Mesendoderm (in vitro differentiated cells): Measurements from ENCODE around the gene RAB44.

Experiments used
- DNase-seq: peaks from one replicate; pipeline ENCODE4 v3.0.0; 2013
- H2AK5ac ChIP-seq: 2 replicates; pipeline ENCODE4 v1.6.1; 2013; ENCODE audit warnings: low read length, inconsistent platforms
- H2BK120ac ChIP-seq: 2 replicates; pipeline ENCODE4 v1.6.1; 2013; ENCODE audit warnings: low read depth, mild to moderate bottlenecking, low read length, moderate library complexity, mixed read lengths
- H2BK15ac ChIP-seq: replicated peaks from 2 replicates; pipeline ENCODE4 v1.6.1; 2013; ENCODE audit warnings: low read depth, mild to moderate bottlenecking, moderate library complexity
- H2BK5ac ChIP-seq: 2 replicates; pipeline ENCODE4 v1.6.1; 2013; ENCODE audit warnings: low read length, inconsistent platforms
- H3K18ac ChIP-seq: 2 replicates; pipeline ENCODE4 v1.6.1; 2013; ENCODE audit warnings: mild to moderate bottlenecking, low read length, mixed read lengths
- H3K23ac ChIP-seq: one replicate; pipeline ENCODE4 v1.6.1; 2013; ENCODE audit warnings: low read length
- H3K27ac ChIP-seq: 2 replicates; pipeline ENCODE4 v1.5.1; 2013; ENCODE audit warnings: low read depth, mild to moderate bottlenecking, inconsistent platforms, low read length, moderate library complexity
- H3K27me3 ChIP-seq: 2 replicates; pipeline ENCODE4 v1.6.1; 2013; ENCODE audit warnings: low read length, control low read depth, mild to moderate bottlenecking, inconsistent platforms; ENCODE audit not compliant: insufficient read depth, poor library complexity
- H3K36me3 ChIP-seq: 2 replicates; pipeline ENCODE4 v1.6.1; 2013; ENCODE audit warnings: low read length, inconsistent platforms; ENCODE audit not compliant: control insufficient read depth, insufficient read depth
- H3K4ac ChIP-seq: one replicate; pipeline ENCODE4 v1.6.1; 2013; ENCODE audit warnings: low read depth, mild to moderate bottlenecking, low read length, moderate library complexity
- H3K4me1 ChIP-seq: 2 replicates; pipeline ENCODE4 v1.6.1; 2013; ENCODE audit warnings: low read depth, low read length, inconsistent platforms; ENCODE audit not compliant: control insufficient read depth
- H3K4me2 ChIP-seq: 2 replicates; pipeline ENCODE4 v1.6.1; 2013; ENCODE audit warnings: low read length
- H3K4me3 ChIP-seq: 2 replicates; pipeline ENCODE4 v1.5.1; 2013; ENCODE audit warnings: mild to moderate bottlenecking, low read length
- H3K56ac ChIP-seq: one replicate; pipeline ENCODE4 v1.6.1; 2013; ENCODE audit warnings: low read length
- H3K79me1 ChIP-seq: 2 replicates; pipeline ENCODE4 v1.6.1; 2013; ENCODE audit warnings: low read length, inconsistent platforms
- H3K79me2 ChIP-seq: 2 replicates; pipeline ENCODE4 v1.6.1; 2013; ENCODE audit warnings: mild to moderate bottlenecking, low read length; ENCODE audit not compliant: control insufficient read depth, insufficient read depth
- H3K9ac ChIP-seq: 2 replicates; pipeline ENCODE4 v1.6.1; 2013; ENCODE audit warnings: low read length, inconsistent platforms
- H4K5ac ChIP-seq: one replicate; pipeline ENCODE4 v1.6.1; 2013; ENCODE audit warnings: low read length
- H4K8ac ChIP-seq: one replicate; pipeline ENCODE4 v1.6.1; 2013; ENCODE audit warnings: low read depth, mild to moderate bottlenecking, control low read depth, low read length, moderate library complexity
- WGBS: extraction: QIAGEN DNeasy Blood & Tissue Kit; methylation state at CpG from one replicate; pipeline ENCODE4 v1.1.7; 2013; ENCODE audit warnings: low lambda C conversion rate, missing lambda C conversion rate; ENCODE audit not compliant: insufficient coverage; ENCODE audit errors: extremely low coverage; 5-methylcytosine and 5-hydroxymethylcytosine counted together

Gene RAB44

DNA sequence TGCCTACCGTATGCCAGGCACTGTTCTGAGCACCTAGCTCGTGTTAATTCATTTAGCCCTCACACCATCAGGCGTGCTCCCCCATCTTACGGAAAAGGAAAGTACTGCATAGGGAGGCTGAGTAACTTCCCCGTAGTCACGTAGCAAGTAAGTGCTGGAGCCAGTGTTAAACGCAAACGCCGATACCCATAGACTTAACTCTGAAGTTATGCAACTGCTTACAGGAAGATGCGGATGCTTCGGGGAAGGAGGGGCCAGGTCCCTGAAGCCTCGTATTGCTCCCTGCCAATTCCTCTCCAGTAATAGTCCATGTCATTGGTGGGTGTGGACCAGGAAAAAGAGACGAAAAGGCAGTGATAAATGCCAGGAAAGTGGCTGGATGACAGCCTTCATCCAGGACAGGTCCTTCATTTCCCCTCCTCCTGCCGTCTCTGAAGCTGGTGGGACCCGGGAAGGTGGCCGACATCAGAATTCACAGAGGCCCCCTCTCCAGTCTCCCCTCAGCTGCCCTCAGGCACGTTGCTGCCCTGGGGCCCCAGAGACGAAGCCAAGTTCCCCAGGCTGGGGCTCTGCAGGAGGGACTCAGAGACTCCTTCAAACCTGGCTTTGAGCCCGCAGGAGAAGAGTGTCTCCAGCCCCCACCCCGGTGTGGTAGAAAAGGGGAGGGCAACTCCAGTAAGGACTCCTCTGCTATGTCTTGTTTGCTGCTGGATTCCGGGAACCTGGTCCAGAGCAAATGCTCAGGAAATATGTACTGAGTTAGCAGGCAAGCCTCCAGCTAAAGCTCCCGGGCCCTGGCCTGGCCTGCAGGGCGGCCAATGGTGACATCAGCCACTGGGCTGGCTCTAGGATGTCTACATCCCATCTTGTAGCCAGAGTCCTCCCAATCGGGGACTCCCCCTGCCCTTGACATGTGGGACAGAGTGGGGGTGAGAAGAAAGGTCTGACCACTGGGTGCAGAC is 37.8 kb downstream of the RAB44 start:
- H3K4me2 ChIP-seq: no peak overlapping the region
- no peak overlapping the region for H3K9ac ChIP-seq
- no peak overlapping the region for H3K23ac ChIP-seq
- H4K8ac ChIP-seq: no peak overlapping the region
- H3K18ac ChIP-seq: no peak overlapping the region
- H3K79me1 ChIP-seq: no peaks in the 10 kb centered on the region
- WGBS: no CpG with 5 or more reads among the region's 24 CpGs
- H3K79me2 ChIP-seq: no peaks in the 10 kb centered on the region
- no peaks in the 10 kb centered on the region for H3K36me3 ChIP-seq
- H4K5ac ChIP-seq: no peak overlapping the region
- H3K4ac ChIP-seq: no peak overlapping the region
- H3K27ac ChIP-seq: no peak overlapping the region
- H2AK5ac ChIP-seq: no peak overlapping the region
- H3K27me3 ChIP-seq: no peaks in the 10 kb centered on the region
- no peak overlapping the region for H2BK120ac ChIP-seq
- peak; percentile 31 for DNase-seq
- H3K4me3 ChIP-seq: no peak overlapping the region
- H2BK5ac ChIP-seq: no peak overlapping the region
- H3K56ac ChIP-seq: no peak overlapping the region
- no peaks in the 10 kb centered on the region for H3K4me1 ChIP-seq
- H2BK15ac ChIP-seq: no peak overlapping the region

DNA sequence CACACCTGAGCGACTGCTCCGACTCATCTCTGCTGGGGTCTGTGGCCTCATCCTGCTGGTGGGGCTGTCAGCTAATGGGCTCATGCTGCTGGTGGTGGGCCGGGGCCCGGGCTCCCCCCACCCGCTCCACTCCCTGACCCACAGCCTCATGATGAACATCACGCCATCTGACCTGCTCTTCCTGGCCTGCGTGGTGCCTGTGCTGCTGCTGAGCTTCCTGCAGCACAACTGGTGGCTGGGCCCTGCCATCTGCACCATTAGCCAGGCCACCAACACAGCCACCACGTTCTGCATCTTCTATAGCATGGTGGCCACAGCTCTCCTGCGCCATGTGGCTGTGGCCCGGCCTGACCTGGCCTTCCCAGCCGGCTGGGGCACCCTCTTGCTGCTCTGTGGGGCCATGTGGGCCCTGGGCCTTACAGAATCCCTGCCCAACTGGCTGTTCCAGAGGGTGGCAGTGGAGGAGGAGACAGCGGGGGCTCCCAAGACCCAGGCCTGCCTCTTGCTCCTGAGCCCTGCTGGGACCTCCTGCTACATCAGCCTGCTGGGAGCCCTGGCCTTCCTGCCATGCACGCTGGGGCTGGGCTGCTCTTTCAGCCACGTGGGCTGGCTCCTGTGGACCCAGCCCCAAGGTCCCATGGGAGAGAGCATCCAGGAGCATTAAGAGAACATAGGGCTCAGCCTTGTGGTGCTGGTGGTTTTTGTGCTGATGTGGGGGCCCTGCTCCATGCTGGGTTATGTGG is 39.6 kb downstream of the RAB44 start:
- no peaks in the 10 kb centered on the region for H3K27me3 ChIP-seq
- H3K9ac ChIP-seq: no peak overlapping the region
- no peak overlapping the region for H2BK15ac ChIP-seq

DNA sequence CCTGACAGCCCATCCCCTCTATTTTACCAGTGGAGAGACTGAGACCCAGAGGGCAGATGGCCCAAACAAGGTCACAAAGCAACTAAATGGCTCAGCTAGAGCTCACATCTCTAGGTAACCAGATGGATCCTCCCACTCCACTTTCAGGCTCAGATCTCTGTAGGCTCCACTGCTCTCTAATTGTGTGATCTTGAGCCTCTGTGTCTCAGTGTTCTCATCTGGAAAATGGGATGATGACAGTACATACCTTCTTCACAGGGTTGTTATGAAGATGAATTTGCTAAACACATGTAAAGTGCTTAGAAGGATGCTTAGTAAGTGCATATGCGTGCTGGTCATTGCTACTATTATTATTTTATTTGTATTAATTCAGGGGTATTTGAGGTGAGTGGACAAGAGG is 40.5 kb downstream of the RAB44 start:
- no peak overlapping the region for H4K8ac ChIP-seq
- no peaks in the 10 kb centered on the region for H3K27me3 ChIP-seq
- DNase-seq: no peak
- H3K4ac ChIP-seq: no peak overlapping the region
- H3K79me1 ChIP-seq: no peaks in the 10 kb centered on the region
- no peak overlapping the region for H3K27ac ChIP-seq
- H4K5ac ChIP-seq: no peak overlapping the region
- H2BK15ac ChIP-seq: no peak overlapping the region
- no CpG with 5 or more reads among the region's 1 CpG for WGBS
- H2BK5ac ChIP-seq: no peak overlapping the region
- H3K4me2 ChIP-seq: no peak overlapping the region
- no peak overlapping the region for H3K4me3 ChIP-seq
- no peak overlapping the region for H2BK120ac ChIP-seq
- H3K18ac ChIP-seq: no peak overlapping the region
- no peaks in the 10 kb centered on the region for H3K4me1 ChIP-seq
- H3K9ac ChIP-seq: no peak overlapping the region
- no peak overlapping the region for H3K23ac ChIP-seq
- no peaks in the 10 kb centered on the region for H3K79me2 ChIP-seq
- no peak overlapping the region for H3K56ac ChIP-seq
- H2AK5ac ChIP-seq: no peak overlapping the region
- H3K36me3 ChIP-seq: no peaks in the 10 kb centered on the region

More for the DNA sequence above, 39.6 kb downstream of the RAB44 start:
- Histone ChIP-seq H3K79me1 (no peaks in the 10 kb centered on the region), H2AK5ac (no peak overlapping the region), H4K5ac (no peak overlapping the region), H3K4me2 (no peak overlapping the region), H3K4me1 (no peaks in the 10 kb centered on the region), H3K27ac (no peak overlapping the region), H3K18ac (no peak overlapping the region), H3K4me3 (no peak overlapping the region), H3K23ac (no peak overlapping the region), H3K36me3 (no peaks in the 10 kb centered on the region), H2BK120ac (no peak overlapping the region), H3K56ac (no peak overlapping the region), H2BK5ac (no peak overlapping the region), H4K8ac (no peak overlapping the region), H3K79me2 (no peaks in the 10 kb centered on the region), H3K4ac (no peak overlapping the region)
- WGBS: no CpG with 5 or more reads among the region's 14 CpGs
- no peak for DNase-seq

DNA sequence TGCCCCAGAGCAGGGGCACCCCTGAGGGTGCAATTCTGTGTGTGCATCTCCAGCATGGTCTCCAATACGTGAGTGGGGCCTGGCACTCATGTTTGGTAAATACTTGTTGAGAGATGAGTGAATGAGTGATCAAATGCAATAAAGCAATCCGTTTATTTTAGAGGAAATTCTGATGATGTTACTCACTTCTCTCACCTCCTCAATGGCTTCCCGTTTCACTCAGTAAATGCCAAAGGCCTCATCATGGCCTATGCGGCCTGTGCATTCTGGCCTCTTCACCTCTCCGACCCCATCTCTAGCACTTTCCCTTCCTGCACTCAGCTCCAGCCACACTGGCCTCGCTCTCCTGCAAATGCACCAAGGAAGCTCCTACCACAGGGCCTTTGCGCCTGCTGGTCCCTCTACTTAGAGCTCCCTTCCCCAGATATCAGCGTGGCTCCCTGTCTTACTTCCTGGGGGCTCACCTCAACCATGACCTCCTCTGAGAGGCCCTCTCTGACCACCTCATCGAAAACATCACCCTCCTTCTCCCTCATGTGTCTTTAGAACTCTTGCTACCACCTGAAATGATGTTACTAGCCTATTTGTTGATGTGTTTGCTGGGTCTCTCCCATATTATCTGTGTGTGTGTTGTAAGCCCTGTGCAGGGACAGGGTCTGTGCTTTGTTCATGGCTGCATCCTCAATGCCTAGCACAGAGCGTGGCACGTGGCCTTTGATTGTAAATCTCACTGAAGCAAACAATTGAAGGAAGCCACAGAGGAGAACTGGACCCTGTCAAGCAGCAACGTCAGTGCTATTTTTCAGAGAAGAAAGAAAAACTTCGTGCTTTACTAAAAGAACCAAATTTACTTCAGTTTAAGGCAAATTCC is 42.6 kb downstream of the RAB44 start:
- no peak overlapping the region for H3K4me3 ChIP-seq

DNA sequence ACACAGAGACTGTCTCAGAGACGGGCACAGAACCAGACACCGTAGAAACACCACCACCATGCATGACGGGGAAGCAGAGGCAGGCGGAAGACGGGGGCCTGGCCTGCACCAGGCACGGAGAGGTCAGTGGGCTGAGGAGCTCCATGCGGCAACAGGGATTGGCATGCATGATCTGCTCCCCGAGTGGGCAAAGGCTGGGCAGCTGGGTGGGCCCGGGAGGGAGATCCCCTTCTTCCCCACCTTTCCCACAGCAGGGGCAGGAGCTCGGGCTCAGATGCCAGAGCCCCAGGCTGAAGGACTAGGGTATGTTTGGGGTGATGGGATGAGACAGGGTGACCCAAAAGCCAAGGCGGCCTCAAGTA is 43.2 kb downstream of the RAB44 start:
- H3K79me2 ChIP-seq: no peaks in the 10 kb centered on the region

More for the DNA sequence above, 42.6 kb downstream of the RAB44 start:
- H3K23ac ChIP-seq: no peak overlapping the region
- H4K5ac ChIP-seq: no peak overlapping the region
- no CpG with 5 or more reads among the region's 13 CpGs for WGBS
- H3K36me3 ChIP-seq: no peaks in the 10 kb centered on the region
- no peak overlapping the region for H3K4ac ChIP-seq
- no peak overlapping the region for H2BK120ac ChIP-seq
- no peak overlapping the region for H2BK5ac ChIP-seq
- H2BK15ac ChIP-seq: no peak overlapping the region
- H3K56ac ChIP-seq: no peak overlapping the region
- no peak overlapping the region for H3K18ac ChIP-seq
- no peaks in the 10 kb centered on the region for H3K27me3 ChIP-seq
- no peak overlapping the region for H3K9ac ChIP-seq
- no peak for DNase-seq
- H3K4me2 ChIP-seq: no peak overlapping the region
- H3K27ac ChIP-seq: no peak overlapping the region
- H3K4me1 ChIP-seq: no peaks in the 10 kb centered on the region
- H3K79me1 ChIP-seq: no peaks in the 10 kb centered on the region
- H3K79me2 ChIP-seq: no peaks in the 10 kb centered on the region
- no peak overlapping the region for H2AK5ac ChIP-seq
- H4K8ac ChIP-seq: no peak overlapping the region

More for the DNA sequence above, 43.2 kb downstream of the RAB44 start:
- no peak overlapping the region for H3K23ac ChIP-seq
- H3K27me3 ChIP-seq: no peaks in the 10 kb centered on the region
- no peak overlapping the region for H3K27ac ChIP-seq
- no peak overlapping the region for H2BK15ac ChIP-seq
- no peak overlapping the region for H2BK5ac ChIP-seq
- H3K4ac ChIP-seq: no peak overlapping the region
- H3K4me1 ChIP-seq: no peaks in the 10 kb centered on the region
- DNase-seq: no peak
- no peak overlapping the region for H3K56ac ChIP-seq
- H3K4me3 ChIP-seq: no peak overlapping the region
- H3K9ac ChIP-seq: no peak overlapping the region
- H4K8ac ChIP-seq: no peak overlapping the region
- no peak overlapping the region for H3K4me2 ChIP-seq
- no peak overlapping the region for H2AK5ac ChIP-seq
- H3K79me1 ChIP-seq: no peaks in the 10 kb centered on the region
- H4K5ac ChIP-seq: no peak overlapping the region
- H2BK120ac ChIP-seq: no peak overlapping the region
- no CpG with 5 or more reads among the region's 11 CpGs for WGBS
- H3K36me3 ChIP-seq: no peaks in the 10 kb centered on the region
- H3K18ac ChIP-seq: no peak overlapping the region
